Progenitor cell of endocrine pancreas (in vitro differentiated cells): ENCODE data around the gene CHRD. TPM values are rescaled to one million over a fixed set of nuclear protein-coding genes. Genes with fewer than 3 reads are reported as not detected.

ENCODE experiments used
- DNase-seq: peaks from one replicate; pipeline ENCODE4 v3.0.0; 2021; ENCODE audit warnings: low spot score; ENCODE audit not compliant: unreplicated experiment
- H3K27ac Mint-ChIP-seq: 2 replicates; pipeline ENCODE4 v1.8.0; 2021; ENCODE audit warnings: mild to moderate bottlenecking, moderate library complexity, mixed read lengths
- H3K27me3 Mint-ChIP-seq: 2 replicates; pipeline ENCODE4 v1.8.0; 2021; ENCODE audit warnings: mixed read lengths
- H3K36me3 Mint-ChIP-seq: 2 replicates; pipeline ENCODE4 v1.8.0; 2022; ENCODE audit warnings: mixed read lengths; ENCODE audit not compliant: insufficient read depth
- H3K4me1 Mint-ChIP-seq: 2 replicates; pipeline ENCODE4 v1.8.0; 2021; ENCODE audit warnings: low read depth, mixed read lengths
- H3K4me3 Mint-ChIP-seq: 2 replicates; pipeline ENCODE4 v1.8.0; 2021; ENCODE audit warnings: low read depth, mild to moderate bottlenecking, moderate library complexity, mixed read lengths
- H3K9me3 Mint-ChIP-seq: 2 replicates; pipeline ENCODE4 v1.8.0; 2021; ENCODE audit warnings: low read depth, mixed read lengths
- CTCF ChIP-seq: fragments of 200-600 bp; sonication (generic); IDR thresholded peaks from one replicate; pipeline ENCODE4 v1.5.0; 2021; ENCODE audit warnings: antibody characterized with exemption, mild to moderate bottlenecking; ENCODE audit not compliant: unreplicated experiment
- total RNA-seq: library from RNA; stranded (reverse); gene quantifications from 2 replicates; pipeline ENCODE4 v1.2.1, GENCODE V29; 2021

The CHRD gene
- total RNA-seq, 1 donor from 2014 or later: 13.0 TPM

DNA sequence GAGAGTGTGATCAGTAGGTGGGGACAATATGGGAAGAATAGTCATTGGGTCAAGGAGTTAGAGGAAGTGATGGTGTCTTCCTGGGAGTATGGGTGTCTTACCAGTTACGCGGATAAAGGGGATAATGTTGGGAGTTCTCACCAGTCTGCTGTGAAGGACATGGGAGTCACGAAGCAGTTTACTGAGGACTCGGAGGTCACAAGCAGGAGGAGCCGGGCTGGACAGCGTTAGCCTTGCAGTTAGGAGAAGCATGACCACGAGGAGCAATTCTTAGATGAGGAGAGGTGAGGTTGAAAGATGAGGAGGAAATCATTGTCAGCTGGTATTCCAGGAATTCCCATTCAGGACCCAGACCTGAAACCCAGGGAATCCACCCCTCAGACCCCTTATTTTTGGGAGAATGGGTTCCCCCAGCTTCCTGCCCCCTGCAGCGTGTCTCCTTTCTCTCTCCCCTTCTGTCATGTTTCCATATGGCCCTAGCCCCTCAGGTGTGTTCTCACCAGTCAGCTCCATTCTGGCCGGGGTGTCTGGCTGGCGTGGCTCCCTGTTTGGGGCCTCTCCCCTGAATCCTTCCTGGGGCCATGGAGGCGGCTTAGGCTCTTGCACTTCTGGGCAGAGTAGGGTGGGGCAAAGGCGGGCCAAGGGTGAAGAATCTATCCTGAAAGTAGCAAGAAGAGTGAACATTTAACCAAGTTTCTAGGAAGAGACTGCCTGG lies 4.0 kb upstream of the CHRD start:
- DNase-seq: no peak
- no peak for TF ChIP-seq CTCF
- peaks cover 27% of the 10 kb centered on the region for H3K4me1 Mint-ChIP-seq
- no peak overlapping the region for H3K27ac Mint-ChIP-seq
- peaks cover 9% of the 10 kb centered on the region for H3K27me3 Mint-ChIP-seq
- H3K36me3 Mint-ChIP-seq: peaks cover 10% of the 10 kb centered on the region
- no peaks in the 10 kb centered on the region for H3K9me3 Mint-ChIP-seq
- H3K4me3 Mint-ChIP-seq: no peak overlapping the region

- DNase-seq: no peak
- peaks cover 24% of the 10 kb centered on the region for H3K4me1 Mint-ChIP-seq
- H3K27me3 Mint-ChIP-seq: peaks cover 24% of the 10 kb centered on the region
- TF ChIP-seq CTCF: no peak
- H3K4me3 Mint-ChIP-seq: peak overlapping the region; percentile 80
- no peaks in the 10 kb centered on the region for H3K9me3 Mint-ChIP-seq
- peak overlapping the region; percentile 89 for H3K27ac Mint-ChIP-seq
- H3K36me3 Mint-ChIP-seq: peaks cover 3% of the 10 kb centered on the region
Measured at GRCh38 chr3:184377374-184377773, 2.5 kb upstream of the CHRD start.

- Mint-ChIP-seq H3K4me1 (peaks cover 24% of the 10 kb centered on the region), H3K27ac (peak within 1 kb of the TSS; percentile 89), H3K9me3 (no peaks in the 10 kb centered on the region), H3K4me3 (peak within 1 kb of the TSS; percentile 80), H3K36me3 (peaks cover 3% of the 10 kb centered on the region), H3K27me3 (peaks cover 30% of the 10 kb centered on the region)
- no peak for TF ChIP-seq CTCF
- no peak for DNase-seq
Measured at GRCh38 chr3:184377882-184378445, 1.9 kb upstream of the CHRD start, which contains the start of gene THPO. Gene THPO, minus strand, starts transcription at chr3:184378207. Its CDS starts 1,948 bp downstream, at chr3:184376259.

- peak overlapping the region; percentile 80 for H3K4me3 Mint-ChIP-seq
- H3K27ac Mint-ChIP-seq: peak overlapping the region; percentile 18
- TF ChIP-seq CTCF: no peak
- H3K4me1 Mint-ChIP-seq: peaks cover 24% of the 10 kb centered on the region
- H3K9me3 Mint-ChIP-seq: no peaks in the 10 kb centered on the region
- H3K27me3 Mint-ChIP-seq: peaks cover 34% of the 10 kb centered on the region
- DNase-seq: no peak
- H3K36me3 Mint-ChIP-seq: peaks cover 3% of the 10 kb centered on the region
Measured at GRCh38 chr3:184378651-184379357, 1.1 kb upstream of the CHRD start.

- H3K4me1 Mint-ChIP-seq: peaks cover 24% of the 10 kb centered on the region
- TF ChIP-seq CTCF: no peak
- no peak overlapping the region for H3K4me3 Mint-ChIP-seq
- peaks cover 42% of the 10 kb centered on the region for H3K27me3 Mint-ChIP-seq
- no peaks in the 10 kb centered on the region for H3K36me3 Mint-ChIP-seq
- no peaks in the 10 kb centered on the region for H3K9me3 Mint-ChIP-seq
- DNase-seq: peak; percentile 46
- H3K27ac Mint-ChIP-seq: no peak overlapping the region
Measured at GRCh38 chr3:184380185-184380626, 352 bp downstream of the CHRD start.
